ENCODE results near the gene FHOD3. TPM values are rescaled to one million over a fixed set of nuclear protein-coding genes. Genes with fewer than 3 reads are reported as not detected.

Gene FHOD3
- total and polyA plus RNA-seq, 2 experiments from 2014 or later, result 2.7 to 8.7 TPM

GRCh38 chr18:36782710-36783109 lies 485.2 kb downstream of the FHOD3 start:
- H3K36me3 ChIP-seq (ENCODE audit: insufficient read depth), result no peaks in the 10 kb centered on the region; the same call in 1 of the 2 replicates
- H3K27me3 Mint-ChIP-seq (ENCODE audit: insufficient read depth, low read depth, poor library complexity), result no peaks in the 10 kb centered on the region

More at GRCh38 chr18:36782710-36783109, 485.2 kb downstream of the FHOD3 start:
- no peak overlapping the region for H3K4me3 ChIP-seq
- TF ChIP-seq EZH2phosphoT487 (IDR thresholded peaks at IDR 0.05; ENCODE audit: unreplicated experiment) (no peak), CREB1 (CRISPR knock-in tag; IDR thresholded peaks at IDR 0.05; ENCODE audit: low read depth) (no peak), ZNF331 (CRISPR knock-in tag; IDR thresholded peaks at IDR 0.05; ENCODE audit: low read depth) (no peak), REST (IDR thresholded peaks at IDR 0.05; ENCODE audit: unreplicated experiment) (no peak), NANOG (IDR thresholded peaks at IDR 0.05; ENCODE audit: borderline replicate concordance) (no peak), JUNB (IDR thresholded peaks at IDR 0.05; ENCODE audit: unreplicated experiment) (no peak), POLR2AphosphoS5 (IDR thresholded peaks at IDR 0.05; ENCODE audit: low read depth) (no peak), ETS1 (IDR thresholded peaks at IDR 0.05) (no peak), EZH2 (IDR thresholded peaks at IDR 0.05; ENCODE audit: low read depth, unreplicated experiment) (no peak), ZNF462 (CRISPR knock-in tag; IDR thresholded peaks at IDR 0.05) (no peak), CTCF (conservative IDR thresholded peaks at IDR 0.05; ENCODE audit: low read depth in 2 of 2) (no peak), ZNF114 (CRISPR knock-in tag; IDR thresholded peaks at IDR 0.05) (no peak)
- no peaks in the 10 kb centered on the region for H3F3A ChIP-seq (replicated peaks; ENCODE audit: low read depth)
- Mint-ChIP-seq H3K9me3 (no peaks in the 10 kb centered on the region), H3K4me3 (no peak overlapping the region), H3K4me1 (no peaks in the 10 kb centered on the region), H3K36me3 (ENCODE audit: low read depth) (no peaks in the 10 kb centered on the region), H3K27ac (no peak overlapping the region)
- ATAC-seq (no peak), DNase-seq (ENCODE audit: low spot score) (no peak)
- H3K27ac ChIP-seq (ENCODE audit: low read depth), result no peak overlapping the region
- H3K27me3 ChIP-seq (ENCODE audit: insufficient read depth), result no peaks in the 10 kb centered on the region
- H3K9me2 ChIP-seq (ENCODE audit: insufficient read depth), result no peaks in the 10 kb centered on the region
- H3K4me1 ChIP-seq (ENCODE audit: insufficient read depth), result no peaks in the 10 kb centered on the region
- H3K79me2 ChIP-seq (replicated peaks; ENCODE audit: insufficient read depth), result no peaks in the 10 kb centered on the region
- H2AFZ ChIP-seq, result no peak overlapping the region
- H3K4me2 ChIP-seq, result no peak overlapping the region
- 0 out of 2 replicates have a peak, but pooled peaks cover 6% of the 10 kb centered on the region for H4K20me1 ChIP-seq (replicated peaks; ENCODE audit: insufficient read depth)
